Smooth muscle cell (in vitro differentiated cells): Measurements from ENCODE around the gene SMPD4. TPM values are rescaled to one million over a fixed set of nuclear protein-coding genes. Genes with fewer than 3 reads are reported as not detected.
"Not testable (repeated sequence)": the region's sequence is repeated elsewhere in the genome, so short reads cannot be mapped to it uniquely, and the experiment has no call there.

ENCODE experiments used
- DNase-seq: peaks from one replicate; lab custom pipeline; 2025; ENCODE audit not compliant: unreplicated experiment; lab: John Stamatoyannopoulos, UW
- H2AFZ ChIP-seq: fragments of 200-600 bp; sonication (generic); 2 replicates; pipeline ENCODE4 v1.6.0; 2016; ENCODE audit warnings: antibody characterized with exemption, low read depth, mild to moderate bottlenecking
- H3F3A ChIP-seq: fragments of 200-600 bp; sonication (generic); 2 replicates; pipeline ENCODE4 v1.6.0; 2017; ENCODE audit warnings: antibody characterized with exemption, low read depth
- H3K27ac ChIP-seq: fragments of 200-600 bp; sonication (generic); 2 replicates; pipeline ENCODE4 v1.5.1; 2016; ENCODE audit warnings: low read depth, mild to moderate bottlenecking
- H3K27me3 ChIP-seq: fragments of 200-600 bp; sonication (generic); 2 replicates; pipeline ENCODE4 v1.6.1; 2016; ENCODE audit warnings: low read depth, mild to moderate bottlenecking
- H3K36me3 ChIP-seq: fragments of 200-600 bp; sonication (generic); 2 replicates; pipeline ENCODE4 v1.5.1; 2016; ENCODE audit warnings: low read depth
- H3K4me1 ChIP-seq: fragments of 200-600 bp; sonication (generic); 2 replicates; pipeline ENCODE4 v1.5.1; 2016; ENCODE audit warnings: low read depth
- H3K4me2 ChIP-seq: fragments of 200-600 bp; sonication (generic); 2 replicates; pipeline ENCODE4 v1.6.0; 2016; ENCODE audit warnings: mild to moderate bottlenecking
- H3K4me3 ChIP-seq: fragments of 200-600 bp; sonication (generic); 2 replicates; pipeline ENCODE4 v1.5.1; 2016; ENCODE audit warnings: mild to moderate bottlenecking
- H3K79me2 ChIP-seq: fragments of 200-600 bp; sonication (generic); 2 replicates; pipeline ENCODE4 v1.6.0; 2016; ENCODE audit warnings: low read depth, mild to moderate bottlenecking
- H3K9ac ChIP-seq: fragments of 200-600 bp; sonication (generic); 2 replicates; pipeline ENCODE4 v1.6.0; 2016; ENCODE audit warnings: low read depth
- H3K9me3 ChIP-seq: fragments of 200-600 bp; sonication (generic); replicated peaks from 2 replicates; pipeline ENCODE4 v1.5.1; 2016; ENCODE audit warnings: low read depth
- H4K20me1 ChIP-seq: fragments of 200-600 bp; sonication (generic); 2 replicates; pipeline ENCODE4 v1.6.0; 2016; ENCODE audit warnings: low read depth
- WGBS: methylation state at CpG from one replicate; pipeline ENCODE4 v1.1.7; 2016; ENCODE audit warnings: low lambda C conversion rate; 5-methylcytosine and 5-hydroxymethylcytosine counted together
- polyA plus RNA-seq: library from polyadenylated mRNA; unstranded; fragments of >200 nt; fragmentation: Nextera tagmentation; extraction: Ambion mirVana; gene quantifications from 2 replicates; pipeline ENCODE4 v1.2.1, GENCODE V29; 2016
- total RNA-seq: library from RNA; depleted of rRNA; stranded (reverse); fragments of >200 nt; gene quantifications from 2 replicates; pipeline ENCODE4 v1.2.3, GENCODE V29; 2014
- TF ChIP-seq, protein P1 (sequence below): fragments of 200-600 bp; sonication (generic); IDR thresholded peaks from 2 replicates; pipeline ENCODE4 v1.5.1; 2017; ENCODE audit warnings: borderline replicate concordance, mild to moderate bottlenecking, antibody characterized with exemption; ENCODE audit not compliant: insufficient read depth, poor library complexity, severe bottlenecking

The SMPD4 gene
- total and polyA plus RNA-seq, 2 experiments from 2014 or later = 29.8 to 53.6 TPM

DNA sequence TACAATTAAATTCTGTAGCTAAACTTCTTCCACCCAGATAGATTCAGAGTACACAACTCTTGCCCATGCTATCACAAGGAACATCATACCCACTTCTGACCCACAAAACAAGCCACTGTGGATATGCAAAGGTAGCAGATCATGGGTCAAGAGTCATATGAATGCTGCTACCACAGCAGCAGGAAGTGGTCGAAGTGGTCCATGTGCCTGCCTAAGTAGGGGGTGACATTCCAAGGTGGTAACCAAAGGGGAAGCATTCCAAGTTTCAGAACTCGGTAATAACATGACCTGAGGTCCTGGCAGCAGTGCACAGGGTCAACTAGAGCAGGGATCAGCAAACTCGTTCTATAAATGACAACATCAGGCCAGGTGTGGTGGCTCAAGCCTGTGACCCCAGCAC, 11.0 kb upstream of the SMPD4 start:
- H2AFZ ChIP-seq, H3F3A ChIP-seq, H3K4me2 ChIP-seq, H3K27me3 ChIP-seq, H3K9ac ChIP-seq, H3K79me2 ChIP-seq, H3K4me1 ChIP-seq, H4K20me1 ChIP-seq, H3K36me3 ChIP-seq, H3K9me3 ChIP-seq, H3K4me3 ChIP-seq, H3K27ac ChIP-seq, DNase-seq: not testable (repeated sequence)
- WGBS = 87% methylated on average over 3 of the region's 3 CpGs

DNA sequence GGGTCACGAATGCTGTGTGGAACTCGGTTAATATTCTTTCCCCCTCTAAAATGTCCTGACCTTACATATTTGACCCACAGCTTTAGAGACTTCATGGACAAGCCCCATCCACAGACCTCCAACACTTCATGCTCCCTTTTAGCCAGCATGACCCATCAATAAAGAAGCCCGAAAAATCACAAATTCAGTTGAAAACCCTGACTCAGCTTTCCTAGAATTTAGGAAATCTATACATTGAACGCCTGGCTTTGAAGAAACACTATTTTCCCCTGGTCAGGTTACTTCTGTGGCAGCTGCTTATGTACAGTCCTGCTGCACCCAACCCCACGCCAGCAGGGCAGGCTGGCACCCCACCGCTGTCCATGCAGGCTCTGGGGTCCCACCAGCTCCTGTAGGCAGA, 9.9 kb upstream of the SMPD4 start:
- peaks cover 11% of the 10 kb centered on the region for H4K20me1 ChIP-seq
- H3K4me3 ChIP-seq, H3F3A ChIP-seq, H3K9ac ChIP-seq, H2AFZ ChIP-seq, H3K79me2 ChIP-seq, DNase-seq, H3K4me2 ChIP-seq, H3K4me1 ChIP-seq, H3K9me3 ChIP-seq, H3K36me3 ChIP-seq, H3K27me3 ChIP-seq, H3K27ac ChIP-seq: not testable (repeated sequence)
- WGBS = 97% methylated on average over 6 of the region's 6 CpGs

DNA sequence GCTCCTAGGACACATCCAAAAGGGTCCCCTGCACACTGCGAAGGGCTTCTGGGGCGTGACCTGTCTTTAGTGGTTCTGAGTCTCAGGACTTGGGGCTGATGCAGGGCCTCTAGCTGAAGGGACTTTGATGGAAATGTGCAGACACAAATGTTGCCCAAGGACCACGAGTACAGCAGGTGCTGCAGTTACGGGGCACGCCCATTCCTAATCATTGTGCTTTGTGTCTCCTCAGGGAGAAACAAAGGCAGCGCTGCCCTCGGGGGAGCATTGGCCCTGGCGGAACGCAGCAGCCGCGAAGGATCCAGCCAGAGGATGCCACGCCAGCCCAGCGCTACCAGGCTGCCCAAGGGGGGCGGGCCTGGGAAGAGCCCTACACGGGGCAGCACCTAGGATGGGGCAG, 8.8 kb upstream of the SMPD4 start:
- DNase-seq = no peak
- Histone ChIP-seq H2AFZ (no peak overlapping the region), H3K27ac (no peak overlapping the region), H4K20me1 (peaks cover 13% of the 10 kb centered on the region), H3K9me3 (no peaks in the 10 kb centered on the region), H3F3A (no peaks in the 10 kb centered on the region), H3K79me2 (no peaks in the 10 kb centered on the region), H3K36me3 (no peaks in the 10 kb centered on the region), H3K4me1 (no peaks in the 10 kb centered on the region), H3K4me3 (no peak overlapping the region), H3K4me2 (no peak overlapping the region), H3K27me3 (no peaks in the 10 kb centered on the region), H3K9ac (no peak overlapping the region)
- 96% methylated on average over 15 of the region's 15 CpGs for WGBS
- TF ChIP-seq, protein P1, sequence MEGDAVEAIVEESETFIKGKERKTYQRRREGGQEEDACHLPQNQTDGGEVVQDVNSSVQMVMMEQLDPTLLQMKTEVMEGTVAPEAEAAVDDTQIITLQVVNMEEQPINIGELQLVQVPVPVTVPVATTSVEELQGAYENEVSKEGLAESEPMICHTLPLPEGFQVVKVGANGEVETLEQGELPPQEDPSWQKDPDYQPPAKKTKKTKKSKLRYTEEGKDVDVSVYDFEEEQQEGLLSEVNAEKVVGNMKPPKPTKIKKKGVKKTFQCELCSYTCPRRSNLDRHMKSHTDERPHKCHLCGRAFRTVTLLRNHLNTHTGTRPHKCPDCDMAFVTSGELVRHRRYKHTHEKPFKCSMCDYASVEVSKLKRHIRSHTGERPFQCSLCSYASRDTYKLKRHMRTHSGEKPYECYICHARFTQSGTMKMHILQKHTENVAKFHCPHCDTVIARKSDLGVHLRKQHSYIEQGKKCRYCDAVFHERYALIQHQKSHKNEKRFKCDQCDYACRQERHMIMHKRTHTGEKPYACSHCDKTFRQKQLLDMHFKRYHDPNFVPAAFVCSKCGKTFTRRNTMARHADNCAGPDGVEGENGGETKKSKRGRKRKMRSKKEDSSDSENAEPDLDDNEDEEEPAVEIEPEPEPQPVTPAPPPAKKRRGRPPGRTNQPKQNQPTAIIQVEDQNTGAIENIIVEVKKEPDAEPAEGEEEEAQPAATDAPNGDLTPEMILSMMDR = no peak

DNA sequence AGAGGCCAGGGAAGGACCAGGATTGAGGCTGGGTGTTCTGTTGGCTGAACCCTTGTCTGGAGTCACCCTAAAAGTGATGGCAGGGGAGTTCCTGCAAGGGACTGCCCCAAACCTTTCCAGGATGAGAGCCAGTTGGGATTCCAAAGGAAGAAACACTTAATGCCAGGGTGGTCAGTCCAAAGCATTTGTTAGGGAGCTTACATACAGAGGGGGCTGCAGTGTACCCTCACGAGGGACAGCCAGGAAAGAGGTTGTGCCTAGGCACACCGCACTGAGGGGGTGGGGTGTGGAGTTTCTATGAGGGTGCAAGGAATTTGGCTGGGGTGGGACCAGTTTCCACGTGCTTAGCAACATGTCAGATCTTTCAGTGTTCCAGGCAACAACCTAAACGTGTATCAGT, 7.6 kb upstream of the SMPD4 start:
- not testable (repeated sequence) for DNase-seq, H3K9ac ChIP-seq

DNA sequence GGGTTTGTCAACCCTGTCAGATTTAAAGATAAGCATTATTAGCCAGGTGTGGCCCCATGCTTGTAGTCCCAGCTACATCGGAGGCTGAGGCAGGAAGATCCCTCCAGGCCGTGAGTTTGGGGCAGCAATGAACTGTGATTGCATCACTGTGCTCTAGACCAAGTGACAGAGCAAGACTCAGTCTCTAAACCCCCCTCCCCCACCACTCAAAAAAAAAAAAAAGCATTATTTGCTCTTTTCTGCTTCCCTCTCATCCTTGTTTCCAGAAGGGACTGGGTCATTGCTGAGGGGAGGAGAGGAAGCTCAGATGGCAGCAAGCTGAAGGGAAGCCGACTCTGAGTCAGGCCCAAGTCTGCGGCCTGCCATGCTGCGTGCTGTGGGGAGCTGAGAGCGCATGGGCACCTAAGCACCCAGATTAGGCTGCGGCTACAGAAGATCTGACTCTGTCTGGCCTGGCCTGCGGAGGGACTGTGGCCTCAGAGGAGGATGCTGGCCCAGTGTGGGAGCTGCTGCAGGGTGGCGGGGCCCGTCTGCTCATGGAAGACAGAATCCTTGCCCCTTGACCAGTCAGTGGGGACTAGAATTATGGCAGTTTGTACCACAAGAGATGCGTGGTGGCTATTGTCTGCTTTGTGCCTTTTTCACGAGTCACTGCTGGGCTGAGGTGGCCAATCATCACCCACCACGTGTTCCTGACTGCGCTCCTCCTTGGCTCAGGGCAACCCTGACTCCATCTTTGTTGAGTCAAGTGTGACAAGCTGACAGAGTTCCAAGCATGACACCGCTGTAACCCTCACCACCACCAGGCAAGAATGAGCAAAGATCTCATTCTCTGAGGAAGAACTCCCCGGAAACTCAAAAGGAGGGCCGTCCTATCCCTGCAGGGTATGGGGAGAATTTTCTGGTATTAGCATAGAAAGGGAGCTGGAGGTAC, 6.7 kb upstream of the SMPD4 start:
- H3K4me1 ChIP-seq, H3K79me2 ChIP-seq, H3F3A ChIP-seq, H3K36me3 ChIP-seq, H3K4me3 ChIP-seq, H3K9ac ChIP-seq, H3K4me2 ChIP-seq, H3K27ac ChIP-seq, H2AFZ ChIP-seq, H3K27me3 ChIP-seq, DNase-seq, H3K9me3 ChIP-seq: not testable (repeated sequence)
- peaks cover 13% of the 10 kb centered on the region for H4K20me1 ChIP-seq
- WGBS = 78% methylated on average over 17 of the region's 17 CpGs

More for the DNA sequence above, 7.6 kb upstream of the SMPD4 start:
- H3K4me3 ChIP-seq, H3K36me3 ChIP-seq, H3K4me1 ChIP-seq, H3K4me2 ChIP-seq, H3K9me3 ChIP-seq, H3F3A ChIP-seq, H3K27me3 ChIP-seq, H3K79me2 ChIP-seq, H2AFZ ChIP-seq, H3K27ac ChIP-seq: not testable (repeated sequence)
- 88% methylated on average over 4 of the region's 4 CpGs for WGBS
- H4K20me1 ChIP-seq = peaks cover 13% of the 10 kb centered on the region
